GM12873 (cell line): ENCODE measurements around the gene ATP11B.

Source experiments
- CTCF ChIP-seq: IDR thresholded peaks from 2 replicates; pipeline ENCODE4 v1.5.1; 2012; ENCODE audit warnings: low read depth, mild to moderate bottlenecking, moderate library complexity, low read length, control low read depth; ENCODE audit not compliant: insufficient read depth; ENCODE audit errors: missing control alignments

The ATP11B gene

GRCh38 chr3:182795389-182795782 is 2.1 kb downstream of the ATP11B start:
- no peak for TF ChIP-seq CTCF

GRCh38 chr3:182796310-182796709 is 3.0 kb downstream of the ATP11B start:
- no peak for TF ChIP-seq CTCF

GRCh38 chr3:182797876-182798275 is 4.6 kb downstream of the ATP11B start:
- TF ChIP-seq CTCF = no peak

- TF ChIP-seq CTCF = no peak
Measured at GRCh38 chr3:182800508-182800907, 7.2 kb downstream of the ATP11B start.

- TF ChIP-seq CTCF = no peak
Measured at GRCh38 chr3:182802413-182803390, 9.4 kb downstream of the ATP11B start.

- TF ChIP-seq CTCF = no peak
Measured at GRCh38 chr3:182803596-182803995, 10.3 kb downstream of the ATP11B start.

- TF ChIP-seq CTCF = no peak
Measured at GRCh38 chr3:182807061-182807460, 13.8 kb downstream of the ATP11B start.
